GM23248 (cell line): Measurements from ENCODE around the gene ENTREP1.

Source experiments
- EZH2 ChIP-seq: fragments of 200-600 bp; sonication (generic); IDR thresholded peaks from 2 replicates; pipeline ENCODE4 v1.6.1; 2018; ENCODE audit warnings: antibody characterized with exemption, mild to moderate bottlenecking; ENCODE audit not compliant: insufficient read depth, poor library complexity, severe bottlenecking
- EZH2phosphoT487 ChIP-seq: fragments of 200-600 bp; sonication (generic); IDR thresholded peaks from 2 replicates; pipeline ENCODE4 v1.6.1; 2018; ENCODE audit warnings: antibody characterized with exemption, moderate library complexity, mild to moderate bottlenecking, low read depth; ENCODE audit not compliant: insufficient read depth

- no peak for TF ChIP-seq EZH2
- no peak for TF ChIP-seq EZH2phosphoT487
Observed at GRCh38 chr9:69391487-69391886, 66.5 kb downstream of the ENTREP1 start.
